Activated naive CD4-positive, alpha-beta T cell treated with anti-CD3 and anti-CD28 coated beads for 36 hours (primary cell): ENCODE measurements around the gene MDP1. TPM values are rescaled to one million over a fixed set of nuclear protein-coding genes. Genes with fewer than 3 reads are reported as not detected.

Experiments used
- CTCF ChIA-PET: fragments of 350-600 bp; sonication (Branson Sonifier 250); formaldehyde crosslinking; loops from one replicate; lab custom pipeline; 2021; ENCODE audit warnings: antibody characterized with exemption; lab: Charles Lee
- DNase-seq: peaks from one replicate; pipeline ENCODE4 v3.0.0-alpha.2; 2020
- H3K27ac Mint-ChIP-seq: one replicate; pipeline ENCODE4 v1.8.0; 2021; ENCODE audit warnings: mild to moderate bottlenecking, mixed read lengths
- H3K27me3 Mint-ChIP-seq: one replicate; pipeline ENCODE4 v1.8.0; 2021; ENCODE audit warnings: low read depth, mixed read lengths
- H3K36me3 Mint-ChIP-seq: one replicate; pipeline ENCODE4 v1.8.0; 2021; ENCODE audit warnings: low read depth, mixed read lengths
- H3K4me1 Mint-ChIP-seq: one replicate; pipeline ENCODE4 v1.8.0; 2021; ENCODE audit warnings: low read depth, mixed read lengths
- H3K4me3 Mint-ChIP-seq: one replicate; pipeline ENCODE4 v1.8.0; 2021; ENCODE audit warnings: mild to moderate bottlenecking, moderate library complexity, mixed read lengths
- H3K9me3 Mint-ChIP-seq: one replicate; pipeline ENCODE4 v1.8.0; 2021; ENCODE audit warnings: mixed read lengths
- intact Hi-C: fragments of 100-400 bp; cut with micrococcal nuclease; formaldehyde crosslinking; loops from one replicate; pipeline ENCODE4 v1.15.1; 2023
- total RNA-seq, 2 experiments: library from RNA; stranded (reverse); gene quantifications; one replicate each; pipeline ENCODE4 v1.2.3, GENCODE V29; 2021

Gene MDP1
- total RNA-seq, 2 experiments from 2014 or later = 10.2 to 13.6 TPM

DNA sequence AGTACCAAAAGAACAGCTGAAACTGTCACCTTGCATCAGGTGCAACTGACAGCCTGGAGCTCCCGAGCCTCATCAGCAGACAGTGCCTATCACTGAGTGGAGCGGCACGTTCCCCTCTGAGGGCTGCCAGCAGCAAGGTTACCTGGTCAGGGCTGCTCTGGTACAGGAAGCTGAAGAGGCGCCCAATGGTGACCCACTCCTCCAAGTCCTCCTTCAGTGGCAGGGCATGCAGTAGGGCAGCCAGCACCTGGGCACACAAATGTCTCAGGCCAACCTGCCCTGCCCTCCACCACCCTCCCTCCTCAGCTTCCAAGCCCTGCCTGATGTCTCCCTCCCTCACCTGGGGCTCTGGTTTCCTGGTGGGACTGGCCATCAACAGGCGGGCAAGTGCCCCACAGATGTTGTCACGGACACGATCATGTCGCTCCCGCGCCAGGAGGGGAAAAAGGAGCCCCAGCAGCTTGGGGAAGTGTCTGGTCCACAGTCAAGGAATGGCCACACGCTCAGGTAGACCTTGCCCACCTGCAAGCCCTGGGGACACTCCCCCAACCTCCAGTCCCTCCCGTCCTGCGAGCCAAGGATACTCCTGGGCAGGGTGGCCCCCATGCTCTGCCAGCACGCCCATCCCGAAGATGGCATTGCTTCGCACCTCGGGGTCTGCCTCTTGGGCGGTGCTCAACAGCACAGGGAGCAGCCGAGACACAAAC lies 34.3 kb downstream of the MDP1 start:
- intact Hi-C loops = no loop called here
- Mint-ChIP-seq H3K4me1 (peaks cover 4% of the 10 kb centered on the region), H3K9me3 (no peaks in the 10 kb centered on the region), H3K4me3 (no peak overlapping the region), H3K27me3 (no peaks in the 10 kb centered on the region), H3K27ac (peak overlapping the region; percentile 30), H3K36me3 (peaks cover 23% of the 10 kb centered on the region)
- CTCF ChIA-PET = interaction anchor here (0.6 to 0.8 kb wide), 2 partner anchors 20 to 27 kb away, joined by 3 read pairs; partner anchors contain the start of gene IRF9
- DNase-seq = no peak

- H3K4me1 Mint-ChIP-seq = no peaks in the 10 kb centered on the region
- CTCF ChIA-PET = interaction anchor here (0.8 to 1.4 kb wide), 5 partner anchors 10 to 122 kb away, joined by 3 to 5 read pairs (median 3); partner anchors contain the start of gene IRF9
- DNase-seq = no peak
- H3K36me3 Mint-ChIP-seq = peaks cover 20% of the 10 kb centered on the region
- intact Hi-C loops = no loop called here
- no peaks in the 10 kb centered on the region for H3K27me3 Mint-ChIP-seq
- H3K27ac Mint-ChIP-seq = peak overlapping the region; percentile 22
- no peaks in the 10 kb centered on the region for H3K9me3 Mint-ChIP-seq
- H3K4me3 Mint-ChIP-seq = no peak overlapping the region
Measured at GRCh38 chr14:24179961-24180796, 35.7 kb downstream of the MDP1 start.

DNA sequence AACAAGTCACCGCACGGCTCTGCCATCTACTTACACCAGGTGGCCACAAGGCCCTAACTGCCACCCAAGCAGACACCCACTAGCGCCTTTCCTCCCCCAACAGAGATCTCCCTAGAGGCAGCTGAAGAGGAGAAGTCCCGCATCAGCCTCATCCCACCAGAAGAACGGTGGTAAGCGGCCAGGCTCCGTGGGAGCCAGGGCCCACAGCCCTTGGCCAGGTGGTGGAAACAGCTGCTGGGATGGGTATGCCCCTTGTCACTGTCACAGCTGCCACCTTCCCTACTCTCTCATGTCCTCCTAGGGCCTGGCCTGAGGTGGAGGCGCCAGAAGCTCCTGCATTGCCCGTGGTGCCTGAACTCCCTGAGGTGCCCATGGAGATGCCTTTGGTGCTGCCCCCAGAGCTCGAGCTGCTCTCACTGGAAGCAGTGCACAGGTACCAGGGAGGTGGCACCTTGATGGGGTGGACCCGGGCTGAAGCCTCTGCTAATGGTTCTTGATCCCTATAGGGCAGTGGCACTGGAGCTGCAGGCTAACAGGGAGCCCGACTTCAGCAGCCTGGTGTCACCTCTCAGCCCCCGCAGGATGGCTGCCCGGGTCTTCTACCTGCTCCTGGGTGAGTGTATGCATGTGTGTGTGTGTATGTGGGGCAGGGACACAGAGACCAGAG lies 36.4 kb downstream of the MDP1 start:
- Mint-ChIP-seq H3K4me3 (no peak overlapping the region), H3K4me1 (no peaks in the 10 kb centered on the region), H3K9me3 (no peaks in the 10 kb centered on the region), H3K27ac (no peak overlapping the region), H3K36me3 (peaks cover 20% of the 10 kb centered on the region), H3K27me3 (no peaks in the 10 kb centered on the region)
- CTCF ChIA-PET = interaction anchor here (0.8 to 1.4 kb wide), 4 partner anchors 11 to 123 kb away, joined by 3 to 5 read pairs (median 3); partner anchors contain the start of gene IRF9
- intact Hi-C loops = no loop called here
- DNase-seq = no peak

DNA sequence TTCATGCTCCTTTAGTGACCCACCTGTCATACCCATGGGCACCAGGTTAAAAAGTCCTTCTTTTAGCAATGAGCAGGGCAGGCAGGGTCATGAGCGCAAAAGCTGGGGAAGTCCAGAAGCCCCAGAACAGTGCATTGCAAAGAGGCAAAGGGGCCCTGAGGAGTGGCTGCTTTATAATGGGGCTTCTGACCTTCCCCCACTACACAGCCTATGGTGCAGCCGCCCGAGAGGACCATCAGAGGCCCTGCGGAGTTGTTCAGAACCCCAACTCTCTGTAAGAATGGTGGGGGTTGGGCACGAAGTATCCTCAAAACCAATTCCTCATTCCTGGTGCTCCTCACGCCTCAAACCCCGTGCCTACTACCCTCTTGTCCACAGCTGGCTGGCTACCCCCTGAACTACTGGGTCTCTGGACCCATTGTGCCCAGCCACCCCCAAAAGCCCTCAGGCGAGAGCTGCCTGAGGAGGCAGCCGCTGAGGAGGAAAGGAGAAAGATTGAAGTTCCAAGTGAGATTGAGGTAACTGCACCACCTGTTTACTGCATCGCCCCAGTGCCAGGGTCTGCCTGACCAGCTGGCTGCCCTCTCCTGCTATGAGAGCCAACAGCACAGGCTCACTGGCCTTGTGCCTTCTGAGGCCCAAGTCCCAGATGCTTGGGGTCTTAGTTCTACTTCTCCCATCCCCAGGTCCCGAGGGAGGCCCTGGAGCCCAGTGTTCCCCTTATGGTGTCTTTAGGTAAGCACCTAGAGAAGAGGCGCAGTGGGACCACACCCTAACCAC lies 37.3 kb downstream of the MDP1 start:
- CTCF ChIA-PET = interaction anchor here (1.0 to 1.4 kb wide), 2 partner anchors 17 to 124 kb away, joined by 3 to 5 read pairs; partner anchors contain the start of gene IRF9

DNA sequence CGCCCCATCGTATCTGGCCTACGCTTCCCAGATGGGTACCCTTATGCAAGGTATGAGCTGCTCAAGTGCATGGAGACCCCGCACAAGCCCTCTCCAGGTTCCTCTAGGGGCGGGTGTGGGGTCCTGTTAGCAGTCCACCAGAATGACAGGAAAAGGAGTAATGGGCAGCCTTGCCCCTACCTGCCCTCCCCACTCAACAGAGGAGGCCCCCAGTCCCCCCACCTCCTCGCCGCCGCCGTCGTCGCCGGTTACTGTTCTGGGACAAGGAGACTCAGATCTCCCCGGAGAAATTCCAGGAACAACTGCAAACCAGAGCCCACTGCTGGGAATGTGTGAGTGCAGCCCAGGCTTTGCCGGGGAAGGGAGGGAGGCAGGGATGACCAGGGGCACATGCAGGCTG lies 38.0 kb downstream of the MDP1 start:
- H3K27ac Mint-ChIP-seq = no peak overlapping the region
- H3K4me1 Mint-ChIP-seq = no peaks in the 10 kb centered on the region
- no peaks in the 10 kb centered on the region for H3K27me3 Mint-ChIP-seq
- intact Hi-C loops = no loop called here
- H3K4me3 Mint-ChIP-seq = no peak overlapping the region
- no peaks in the 10 kb centered on the region for H3K9me3 Mint-ChIP-seq
- H3K36me3 Mint-ChIP-seq = peaks cover 18% of the 10 kb centered on the region
- no peak for DNase-seq
- CTCF ChIA-PET = no interaction called here

More for the DNA sequence above, 37.3 kb downstream of the MDP1 start:
- no peak overlapping the region for H3K27ac Mint-ChIP-seq
- H3K9me3 Mint-ChIP-seq = no peaks in the 10 kb centered on the region
- no peaks in the 10 kb centered on the region for H3K27me3 Mint-ChIP-seq
- DNase-seq = no peak
- intact Hi-C loops = no loop called here
- H3K36me3 Mint-ChIP-seq = peaks cover 20% of the 10 kb centered on the region
- no peaks in the 10 kb centered on the region for H3K4me1 Mint-ChIP-seq
- no peak overlapping the region for H3K4me3 Mint-ChIP-seq

DNA sequence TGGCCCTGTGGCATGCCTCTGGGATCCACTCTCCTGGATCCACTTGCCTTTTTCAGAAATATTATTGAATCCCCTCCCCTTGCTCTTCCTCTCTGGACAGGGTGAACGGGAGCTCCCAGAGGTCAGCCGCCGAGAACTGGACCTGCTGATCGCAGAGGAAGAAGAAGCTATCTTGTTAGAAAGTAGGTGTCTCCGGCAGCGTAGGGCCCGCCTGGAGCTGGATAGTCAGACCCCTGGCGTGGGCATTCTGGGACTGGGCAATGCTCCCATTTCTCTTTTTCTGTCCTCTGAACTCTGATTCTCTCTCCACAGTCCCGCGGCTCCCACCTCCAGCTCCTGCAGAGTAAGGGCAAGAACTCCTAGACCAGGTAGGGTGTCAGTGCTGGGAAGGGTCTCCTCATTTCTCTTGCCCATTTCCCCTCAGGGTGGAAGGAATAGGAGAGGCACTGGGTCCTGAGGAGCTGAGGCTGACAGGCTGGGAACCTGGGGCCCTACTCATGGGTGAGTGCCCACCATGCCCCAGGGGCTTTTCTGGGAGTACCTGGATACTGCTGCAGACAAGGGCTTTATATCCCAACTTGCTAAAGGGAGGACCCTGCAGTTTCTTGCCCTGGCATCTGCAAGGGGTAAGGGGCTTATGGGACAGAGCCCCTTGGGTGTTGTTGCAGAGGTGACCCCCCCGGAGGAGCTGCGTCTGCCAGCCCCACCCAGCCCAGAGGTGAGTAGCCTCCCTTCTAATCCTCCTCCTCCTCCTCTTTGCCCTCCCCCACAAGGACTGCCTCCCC lies 38.6 kb downstream of the MDP1 start:
- H3K4me1 Mint-ChIP-seq = no peaks in the 10 kb centered on the region
- H3K27me3 Mint-ChIP-seq = no peaks in the 10 kb centered on the region
- no peak overlapping the region for H3K27ac Mint-ChIP-seq
- CTCF ChIA-PET = no interaction called here
- intact Hi-C loops = no loop called here
- peaks cover 14% of the 10 kb centered on the region for H3K36me3 Mint-ChIP-seq
- no peak overlapping the region for H3K4me3 Mint-ChIP-seq
- DNase-seq = no peak
- H3K9me3 Mint-ChIP-seq = no peaks in the 10 kb centered on the region

GRCh38 chr14:24176599-24176998 lies 39.3 kb downstream of the MDP1 start:
- peaks cover 11% of the 10 kb centered on the region for H3K36me3 Mint-ChIP-seq
- intact Hi-C loops = no loop called here
- CTCF ChIA-PET = interaction anchor here (0.6 kb wide), 1 partner anchor 68 kb away, joined by 3 read pairs; no protein-coding TSS in a partner anchor

GRCh38 chr14:24172871-24173281 lies 43.0 kb downstream of the MDP1 start:
- no peak overlapping the region for H3K27ac Mint-ChIP-seq
- no peak overlapping the region for H3K4me3 Mint-ChIP-seq
- CTCF ChIA-PET = interaction anchor here (0.6 to 1.5 kb wide), 2 partner anchors 11 to 102 kb away, joined by 3 to 9 read pairs; partner anchors contain the start of gene IRF9
- H3K27me3 Mint-ChIP-seq = no peaks in the 10 kb centered on the region
- no peaks in the 10 kb centered on the region for H3K9me3 Mint-ChIP-seq
- H3K36me3 Mint-ChIP-seq = peaks cover 18% of the 10 kb centered on the region
- peaks cover 14% of the 10 kb centered on the region for H3K4me1 Mint-ChIP-seq
- intact Hi-C loops = loop anchor here (1.0 kb wide), 1 partner anchor 15 kb away; the partner anchor contains the start of gene IPO4
- DNase-seq = no peak

More at GRCh38 chr14:24176599-24176998, 39.3 kb downstream of the MDP1 start:
- Mint-ChIP-seq H3K4me1 (peaks cover under 1% of the 10 kb centered on the region), H3K9me3 (no peaks in the 10 kb centered on the region), H3K27ac (no peak overlapping the region), H3K4me3 (no peak overlapping the region), H3K27me3 (no peaks in the 10 kb centered on the region)
- no peak for DNase-seq

- DNase-seq = no peak
- intact Hi-C loops = loop anchor here (1.0 kb wide), 1 partner anchor 16 kb away; the partner anchor contains the start of gene IPO4
- Mint-ChIP-seq H3K4me3 (peak overlapping the region; percentile 70), H3K4me1 (peaks cover 18% of the 10 kb centered on the region), H3K27me3 (no peaks in the 10 kb centered on the region), H3K9me3 (no peaks in the 10 kb centered on the region), H3K27ac (no peak overlapping the region), H3K36me3 (peaks cover 18% of the 10 kb centered on the region)
- CTCF ChIA-PET = interaction anchor here (1.5 kb wide), 1 partner anchor 11 kb away, joined by 9 read pairs; the partner anchor contains the start of gene IRF9
Measured at GRCh38 chr14:24172261-24172860, 43.5 kb downstream of the MDP1 start.

DNA sequence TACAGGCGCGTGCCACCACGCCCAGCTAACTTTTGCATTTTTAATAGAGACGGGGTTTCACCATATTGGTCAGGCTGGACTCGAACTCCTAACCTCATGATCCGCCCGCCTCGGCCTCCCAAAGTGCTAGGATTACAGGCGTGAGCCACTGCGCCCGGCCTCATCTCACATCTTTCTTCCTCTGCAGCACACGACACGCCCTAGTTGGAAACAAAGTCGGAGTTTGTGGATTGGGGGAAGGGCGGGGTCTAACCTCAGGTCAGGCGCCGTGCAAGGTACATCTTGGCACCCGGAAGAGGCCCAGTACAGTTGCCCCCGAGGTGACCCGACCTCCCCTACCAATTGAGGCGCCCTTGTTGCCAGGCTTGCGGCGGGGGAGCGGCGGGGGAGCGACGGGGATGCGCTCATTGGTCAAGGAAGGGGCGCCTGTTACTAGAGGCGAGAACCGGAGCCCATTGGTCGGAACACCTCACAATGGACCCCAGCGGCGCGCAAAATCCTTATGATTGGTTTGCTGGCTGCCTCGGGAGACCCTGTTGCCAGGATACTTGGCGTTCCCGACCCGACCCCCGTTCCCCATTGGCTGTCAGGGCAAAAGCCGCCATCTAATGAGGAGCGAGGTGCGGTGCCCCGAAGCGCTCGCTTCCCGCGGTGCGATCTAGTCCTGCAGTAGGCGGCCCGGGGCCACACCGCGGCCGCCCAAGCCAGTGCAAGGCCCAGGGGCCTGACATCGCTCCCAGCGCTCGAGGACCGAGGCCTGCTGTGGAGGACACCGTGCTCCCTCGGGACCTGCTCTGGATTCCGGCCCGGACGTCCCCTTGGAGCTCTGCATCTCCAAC lies 44.2 kb downstream of the MDP1 start, which contains the start of gene REC8:
REC8 (plus strand) TSS at position 659 of the 839 bp plus-strand sequence. CDS start 473 bp downstream, outside the sequence.
- no peaks in the 10 kb centered on the region for H3K9me3 Mint-ChIP-seq
- H3K4me3 Mint-ChIP-seq = peak within 1 kb of the TSS; percentile 70
- CTCF ChIA-PET = interaction anchor here (0.6 to 1.7 kb wide), 2 partner anchors 10 to 258 kb away, joined by 4 to 5 read pairs; no protein-coding TSS in a partner anchor
- peak within 1 kb of the TSS; percentile 75 for H3K27ac Mint-ChIP-seq
- peaks cover 20% of the 10 kb centered on the region for H3K36me3 Mint-ChIP-seq
- peak; percentile 72 for DNase-seq
- no peaks in the 10 kb centered on the region for H3K27me3 Mint-ChIP-seq
- peaks cover 22% of the 10 kb centered on the region for H3K4me1 Mint-ChIP-seq
- intact Hi-C loops = loop anchor here (1.0 kb wide), 1 partner anchor 17 kb away; the partner anchor contains the start of gene IPO4
